22Rv1 (cell line): ENCODE data around the gene DPP6.

Experiments
- ZFX ChIP-seq: fragments of 450-650 bp; IDR thresholded peaks from 2 replicates; pipeline ENCODE4 v1.6.1; 2017; ENCODE audit warnings: antibody characterized with exemption, borderline replicate concordance
- TF ChIP-seq, protein P1 (sequence below): fragments of 450-650 bp; IDR thresholded peaks from 2 replicates; pipeline ENCODE4 v1.5.1; 2017; ENCODE audit warnings: mild to moderate bottlenecking

DNA sequence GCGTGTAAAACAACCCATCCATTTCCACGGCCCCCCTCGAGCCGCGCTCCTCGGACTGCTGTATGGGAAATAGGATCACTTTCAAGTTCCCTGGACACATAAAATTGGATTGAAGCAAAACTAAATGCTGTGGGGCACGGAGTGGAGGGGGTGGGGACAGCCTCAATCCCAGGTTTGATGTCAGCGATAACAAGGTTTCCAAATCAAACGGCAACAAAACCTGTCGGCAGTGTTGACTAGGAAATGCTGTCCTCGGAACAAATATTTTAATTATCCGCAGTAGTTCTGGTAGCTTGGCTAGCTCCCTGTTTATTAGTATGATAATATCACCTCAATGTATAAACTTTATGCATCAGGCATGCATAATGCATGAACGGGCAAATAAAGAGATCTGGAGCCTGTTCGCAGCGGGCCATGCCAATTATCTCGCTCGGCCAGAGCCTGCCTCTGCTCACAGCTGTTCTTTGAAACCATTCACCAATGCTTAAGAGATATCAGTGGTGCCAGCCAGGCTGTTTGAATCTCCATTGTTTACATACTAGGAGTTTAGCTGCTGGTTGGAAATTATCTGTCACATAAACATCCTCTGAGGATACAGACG, 789.6 kb downstream of the DPP6 start:
- TF ChIP-seq, protein P1, sequence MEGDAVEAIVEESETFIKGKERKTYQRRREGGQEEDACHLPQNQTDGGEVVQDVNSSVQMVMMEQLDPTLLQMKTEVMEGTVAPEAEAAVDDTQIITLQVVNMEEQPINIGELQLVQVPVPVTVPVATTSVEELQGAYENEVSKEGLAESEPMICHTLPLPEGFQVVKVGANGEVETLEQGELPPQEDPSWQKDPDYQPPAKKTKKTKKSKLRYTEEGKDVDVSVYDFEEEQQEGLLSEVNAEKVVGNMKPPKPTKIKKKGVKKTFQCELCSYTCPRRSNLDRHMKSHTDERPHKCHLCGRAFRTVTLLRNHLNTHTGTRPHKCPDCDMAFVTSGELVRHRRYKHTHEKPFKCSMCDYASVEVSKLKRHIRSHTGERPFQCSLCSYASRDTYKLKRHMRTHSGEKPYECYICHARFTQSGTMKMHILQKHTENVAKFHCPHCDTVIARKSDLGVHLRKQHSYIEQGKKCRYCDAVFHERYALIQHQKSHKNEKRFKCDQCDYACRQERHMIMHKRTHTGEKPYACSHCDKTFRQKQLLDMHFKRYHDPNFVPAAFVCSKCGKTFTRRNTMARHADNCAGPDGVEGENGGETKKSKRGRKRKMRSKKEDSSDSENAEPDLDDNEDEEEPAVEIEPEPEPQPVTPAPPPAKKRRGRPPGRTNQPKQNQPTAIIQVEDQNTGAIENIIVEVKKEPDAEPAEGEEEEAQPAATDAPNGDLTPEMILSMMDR, result no peak
- TF ChIP-seq ZFX, result no peak
